GM12872 (cell line): ENCODE measurements around the gene KIAA1614.

ENCODE experiments used
- TF ChIP-seq, protein P1 (sequence below): IDR thresholded peaks from 3 replicates; pipeline ENCODE4 v1.5.1; 2011; ENCODE audit warnings: low read depth, mild to moderate bottlenecking, low read length, moderate library complexity; ENCODE audit not compliant: insufficient read depth

Gene KIAA1614

DNA sequence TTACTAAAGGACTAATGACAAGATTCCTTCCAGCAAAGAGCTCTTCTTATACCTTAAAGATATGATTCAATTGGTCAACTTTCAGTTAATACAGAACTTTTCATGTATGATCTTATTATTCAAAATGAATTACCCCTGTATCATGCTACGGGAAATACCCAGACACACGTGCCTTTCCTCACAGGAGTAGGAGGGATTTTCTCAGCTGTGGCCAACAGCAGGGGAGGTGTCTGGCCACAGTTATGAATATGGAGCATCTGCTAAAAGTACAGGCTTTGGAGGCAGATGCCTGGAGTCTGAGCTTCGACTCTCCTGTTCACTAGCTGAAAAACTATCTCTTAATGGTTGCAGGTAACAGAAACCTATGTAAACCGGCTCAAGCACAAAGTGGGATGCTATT lies 53.6 kb downstream of the KIAA1614 start:
- TF ChIP-seq, protein P1, sequence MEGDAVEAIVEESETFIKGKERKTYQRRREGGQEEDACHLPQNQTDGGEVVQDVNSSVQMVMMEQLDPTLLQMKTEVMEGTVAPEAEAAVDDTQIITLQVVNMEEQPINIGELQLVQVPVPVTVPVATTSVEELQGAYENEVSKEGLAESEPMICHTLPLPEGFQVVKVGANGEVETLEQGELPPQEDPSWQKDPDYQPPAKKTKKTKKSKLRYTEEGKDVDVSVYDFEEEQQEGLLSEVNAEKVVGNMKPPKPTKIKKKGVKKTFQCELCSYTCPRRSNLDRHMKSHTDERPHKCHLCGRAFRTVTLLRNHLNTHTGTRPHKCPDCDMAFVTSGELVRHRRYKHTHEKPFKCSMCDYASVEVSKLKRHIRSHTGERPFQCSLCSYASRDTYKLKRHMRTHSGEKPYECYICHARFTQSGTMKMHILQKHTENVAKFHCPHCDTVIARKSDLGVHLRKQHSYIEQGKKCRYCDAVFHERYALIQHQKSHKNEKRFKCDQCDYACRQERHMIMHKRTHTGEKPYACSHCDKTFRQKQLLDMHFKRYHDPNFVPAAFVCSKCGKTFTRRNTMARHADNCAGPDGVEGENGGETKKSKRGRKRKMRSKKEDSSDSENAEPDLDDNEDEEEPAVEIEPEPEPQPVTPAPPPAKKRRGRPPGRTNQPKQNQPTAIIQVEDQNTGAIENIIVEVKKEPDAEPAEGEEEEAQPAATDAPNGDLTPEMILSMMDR = no peak

DNA sequence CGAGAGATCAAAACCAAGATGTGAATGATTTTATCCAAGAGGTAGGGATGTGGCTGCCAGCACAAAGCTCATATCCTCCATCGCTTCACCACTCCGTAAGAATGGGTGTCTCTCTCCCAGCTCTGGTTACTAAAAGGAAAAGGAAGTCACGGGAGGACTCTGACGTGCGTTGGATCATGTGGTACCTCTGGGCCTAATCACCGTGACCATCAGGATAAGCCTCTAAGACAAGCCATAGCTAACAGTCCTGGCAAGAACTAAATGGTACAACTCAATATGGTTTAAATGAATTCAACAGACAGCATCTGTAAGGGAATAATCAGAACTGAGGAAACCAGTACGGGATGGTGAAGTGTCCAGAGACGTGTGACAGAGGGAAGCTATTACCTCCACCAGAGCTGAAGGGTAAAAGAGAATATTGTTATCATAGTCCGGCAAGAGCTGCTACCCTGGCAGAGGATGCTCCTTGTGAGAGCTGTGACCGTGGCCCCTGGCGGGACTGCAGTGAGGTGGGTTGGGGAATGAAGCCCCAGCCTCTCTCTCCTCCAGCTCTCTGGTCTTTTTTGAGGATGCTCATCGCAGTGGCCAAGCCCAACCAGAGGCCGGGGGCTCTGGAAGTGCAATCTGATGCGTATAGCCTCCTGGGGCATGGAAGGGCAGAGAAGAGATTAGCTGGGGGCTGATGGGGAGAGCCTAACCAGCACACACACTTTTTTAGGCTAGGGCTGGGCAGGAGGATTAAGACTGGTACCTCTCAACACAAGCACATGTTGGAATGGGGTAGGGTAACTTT lies 54.2 kb downstream of the KIAA1614 start:
- TF ChIP-seq, protein P1 = no peak

DNA sequence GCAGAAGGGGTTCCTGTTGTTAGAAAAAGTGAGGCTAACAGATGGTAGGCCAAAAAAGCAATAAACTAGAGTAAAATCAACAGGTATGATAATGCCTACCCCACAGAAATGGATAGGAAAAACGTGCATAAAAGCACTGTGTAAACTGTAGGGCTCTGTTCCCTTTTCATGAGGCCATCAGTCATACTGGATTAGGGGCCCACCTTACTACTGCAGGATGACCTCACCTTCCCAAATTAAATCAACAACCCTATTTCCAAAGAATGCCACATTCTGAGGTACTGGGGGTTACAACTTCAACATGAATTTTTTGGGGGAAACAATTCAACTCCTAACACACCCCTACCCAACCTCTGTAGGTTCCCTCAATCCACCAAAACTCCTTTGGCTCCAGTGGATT lies 54.9 kb downstream of the KIAA1614 start:
- TF ChIP-seq, protein P1 = no peak

DNA sequence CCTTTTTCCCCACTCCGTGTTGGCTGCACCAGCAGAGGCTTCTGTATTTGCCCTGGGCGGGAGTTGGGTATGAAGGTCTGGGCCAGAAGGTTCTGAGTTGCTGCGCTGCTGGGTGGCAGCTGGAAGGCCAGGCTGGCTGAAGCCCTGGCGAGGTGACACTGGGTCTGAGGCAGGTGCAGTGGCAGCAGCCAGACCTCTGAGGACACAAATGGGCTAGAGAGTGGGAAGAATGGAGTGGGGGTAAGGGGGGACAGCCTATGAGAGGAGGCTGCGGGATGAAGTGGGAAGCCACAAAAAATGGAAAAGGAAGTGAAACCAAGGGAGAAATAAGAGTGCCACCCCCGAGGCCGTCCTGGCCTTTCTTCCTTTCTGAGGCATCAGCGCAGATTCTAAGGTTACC lies 56.7 kb downstream of the KIAA1614 start:
- TF ChIP-seq, protein P1 = no peak

DNA sequence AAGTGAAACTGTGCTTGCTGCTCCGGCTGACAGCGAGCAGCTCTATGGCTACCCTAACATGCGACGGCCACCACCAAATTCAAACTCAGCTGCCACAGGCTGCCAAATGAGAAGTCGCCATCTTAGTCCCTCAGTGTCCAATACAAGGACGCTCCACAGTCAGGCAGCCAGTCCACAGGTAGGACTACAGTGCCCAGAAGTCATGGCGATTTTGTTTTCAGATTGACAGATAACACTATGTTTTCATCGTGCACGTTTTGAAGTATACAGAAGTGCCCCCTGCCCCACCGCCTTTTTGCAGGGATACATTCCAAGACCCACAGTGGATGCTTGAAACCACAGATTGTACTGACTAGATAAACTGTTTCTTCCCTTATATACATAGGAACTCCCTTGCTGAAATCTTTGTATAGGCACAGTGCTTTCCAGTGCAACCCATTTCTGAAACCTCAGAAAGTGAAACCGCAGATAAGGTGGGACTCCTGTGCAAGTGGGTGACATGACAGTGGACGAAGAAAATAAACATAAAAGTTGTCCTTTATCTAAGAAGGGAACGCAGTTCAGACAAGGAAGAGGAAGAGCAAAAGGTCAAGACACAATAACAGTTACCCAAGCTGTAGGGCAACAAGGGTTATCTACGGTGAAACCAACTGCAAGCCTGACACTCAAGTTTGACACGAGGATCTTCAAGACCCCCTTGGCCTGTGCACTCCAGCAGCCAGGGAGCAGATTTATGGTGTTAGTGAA lies 57.8 kb downstream of the KIAA1614 start:
- TF ChIP-seq, protein P1 = no peak

DNA sequence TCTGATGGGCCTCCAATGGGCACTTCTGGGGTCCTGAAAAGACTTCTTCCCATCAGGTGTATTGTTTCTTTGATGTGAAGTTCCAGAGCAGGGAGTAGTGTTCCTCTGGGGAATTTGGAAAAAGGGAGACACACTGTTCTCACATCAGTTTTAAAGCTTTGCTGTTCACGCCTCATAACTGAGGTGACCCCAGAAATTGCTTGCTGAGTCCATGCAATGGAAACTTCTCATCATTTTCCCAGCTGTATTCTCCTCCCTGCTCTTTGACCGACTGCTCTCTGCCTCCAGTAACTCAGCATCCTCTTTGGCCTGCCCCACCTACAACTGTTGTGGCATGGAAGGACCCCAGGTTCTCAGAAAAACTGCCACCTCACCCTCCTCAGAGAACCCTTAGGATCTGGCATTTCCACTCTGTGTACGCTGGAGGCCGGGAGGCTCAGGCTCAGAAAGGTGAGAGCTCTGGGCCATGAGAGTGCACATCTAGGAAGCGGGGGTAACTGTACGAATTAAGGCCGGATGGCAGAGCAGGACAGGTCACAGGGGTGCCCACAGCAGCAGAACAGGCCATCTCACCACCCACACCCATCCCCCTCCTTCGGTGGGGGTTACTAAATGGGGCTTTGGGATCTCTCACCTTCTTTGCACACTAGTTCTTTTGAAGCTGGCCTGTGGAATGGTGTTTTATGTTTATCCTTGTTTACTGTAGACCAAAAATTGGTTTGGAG lies 58.7 kb downstream of the KIAA1614 start:
- TF ChIP-seq, protein P1 = no peak

DNA sequence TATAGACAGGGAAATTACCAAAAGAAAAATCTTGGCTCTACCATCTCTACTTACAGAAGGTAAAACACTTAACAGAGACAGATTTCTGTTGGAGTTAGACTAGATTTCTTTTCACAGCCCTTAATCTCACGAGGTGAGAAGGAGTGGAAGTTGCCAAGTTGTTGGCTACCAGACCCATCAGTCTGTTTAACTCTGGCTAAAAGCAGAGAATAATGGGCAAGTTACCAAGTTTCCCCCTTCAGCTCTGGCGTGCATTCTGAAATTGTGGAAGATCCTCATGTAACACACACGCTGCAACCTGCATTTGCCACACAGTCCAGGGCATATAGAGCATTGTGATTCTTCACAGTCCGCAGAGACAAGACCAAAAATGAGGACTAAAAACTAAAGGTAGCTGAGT lies 60.7 kb downstream of the KIAA1614 start:
- TF ChIP-seq, protein P1 = no peak
